ENCODE results near the gene ADIRF.
"Not testable (repeated sequence)": the region's sequence is repeated elsewhere in the genome, so short reads cannot be mapped to it uniquely, and the experiment has no call there.

Gene ADIRF

GRCh38 chr10:86946213-86947155, 21.8 kb upstream of the ADIRF start:
- in situ Hi-C loops (cut with HindIII; ENCODE audit: low sequenced_read_pairs), result no loop called here
- TF ChIP-seq CTCF (IDR thresholded peaks at IDR 0.05; ENCODE audit: low read depth, low read length), result no peak

DNA sequence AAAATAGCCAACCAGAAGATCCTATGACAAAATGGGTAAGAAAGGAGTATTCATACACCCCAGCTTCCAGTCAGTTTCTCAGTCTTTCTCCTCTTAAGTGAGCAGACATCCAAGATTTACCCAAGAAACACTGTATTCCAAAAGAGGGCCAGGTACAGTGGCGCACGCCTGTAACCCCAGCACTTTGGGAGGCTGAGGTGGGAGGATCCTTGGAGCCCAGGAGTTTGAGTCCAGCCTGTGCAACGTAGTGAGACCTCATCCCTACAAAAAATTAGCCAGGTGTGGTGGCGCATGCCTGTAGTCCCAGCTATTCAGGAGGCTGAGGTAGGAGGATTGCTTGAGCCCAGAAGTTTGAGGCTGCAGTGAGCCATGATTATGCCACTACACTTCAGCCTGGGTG, 20.5 kb upstream of the ADIRF start:
- DNase-seq (ENCODE audit: low read depth, low spot score); H3K4me3 ChIP-seq (ENCODE audit: low read depth, low read length); in situ Hi-C loops (cut with HindIII; ENCODE audit: low sequenced_read_pairs): not testable (repeated sequence)

More at GRCh38 chr10:86946213-86947155, 21.8 kb upstream of the ADIRF start:
- no peak overlapping the region for H3K4me3 ChIP-seq (ENCODE audit: low read depth, low read length)
- no peak for DNase-seq (ENCODE audit: low read depth, low spot score)

DNA sequence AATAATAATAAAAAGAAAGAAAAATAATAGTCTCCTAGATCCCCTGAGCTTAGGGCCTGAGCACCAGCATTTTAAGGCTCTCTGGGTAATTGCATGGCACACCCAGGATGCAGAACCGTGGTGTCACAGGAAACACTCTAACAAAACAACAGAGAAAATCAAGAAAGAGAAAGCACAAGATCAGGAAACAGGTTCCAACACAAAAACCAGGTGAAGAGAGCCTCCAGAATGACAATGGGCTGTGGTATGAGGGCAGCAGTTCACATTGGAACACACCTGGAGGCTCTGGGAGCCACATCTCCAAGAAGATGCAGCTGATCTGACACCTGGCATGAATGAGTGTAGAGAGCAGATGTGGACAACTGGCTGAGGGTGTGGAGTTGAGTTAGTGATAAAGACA, 17.9 kb upstream of the ADIRF start:
- no peak for DNase-seq (ENCODE audit: low read depth, low spot score)
- no peak overlapping the region for H3K4me3 ChIP-seq (ENCODE audit: low read depth, low read length)
- in situ Hi-C loops (cut with HindIII; ENCODE audit: low sequenced_read_pairs), result no loop called here
- no peak for TF ChIP-seq CTCF (IDR thresholded peaks at IDR 0.05; ENCODE audit: low read depth, low read length)

DNA sequence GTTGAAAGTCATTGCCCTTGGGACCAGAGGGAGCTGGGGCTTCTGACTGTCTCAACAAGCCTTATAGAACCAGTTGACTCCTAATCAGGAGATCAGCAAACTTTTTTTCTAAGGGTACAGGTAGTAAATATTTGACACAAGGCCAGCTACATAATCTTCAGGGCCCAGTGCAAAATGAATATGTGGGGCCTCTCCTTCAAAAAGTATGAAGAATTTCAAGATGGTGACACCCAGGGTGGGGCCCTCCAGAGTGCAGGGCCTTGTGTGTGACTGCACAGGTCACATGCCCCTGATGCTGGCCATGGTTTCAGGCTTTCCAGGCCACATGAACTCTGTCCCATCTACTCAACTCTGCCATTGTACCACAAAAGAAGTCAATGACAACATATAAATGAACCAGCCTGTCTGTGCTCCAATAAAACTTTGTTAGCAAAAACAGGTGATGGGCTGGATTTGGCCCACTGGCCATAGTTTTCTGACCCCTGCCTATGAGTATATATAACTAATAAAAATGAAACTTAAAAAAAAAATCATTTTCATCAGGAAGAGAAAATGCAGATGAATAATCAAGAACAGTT, 17.0 kb upstream of the ADIRF start:
- in situ Hi-C loops (cut with HindIII; ENCODE audit: low sequenced_read_pairs), result no loop called here
- no peak overlapping the region for H3K4me3 ChIP-seq (ENCODE audit: low read depth, low read length)
- DNase-seq (ENCODE audit: low read depth, low spot score), result no peak
- no peak for TF ChIP-seq CTCF (IDR thresholded peaks at IDR 0.05; ENCODE audit: low read depth, low read length)

DNA sequence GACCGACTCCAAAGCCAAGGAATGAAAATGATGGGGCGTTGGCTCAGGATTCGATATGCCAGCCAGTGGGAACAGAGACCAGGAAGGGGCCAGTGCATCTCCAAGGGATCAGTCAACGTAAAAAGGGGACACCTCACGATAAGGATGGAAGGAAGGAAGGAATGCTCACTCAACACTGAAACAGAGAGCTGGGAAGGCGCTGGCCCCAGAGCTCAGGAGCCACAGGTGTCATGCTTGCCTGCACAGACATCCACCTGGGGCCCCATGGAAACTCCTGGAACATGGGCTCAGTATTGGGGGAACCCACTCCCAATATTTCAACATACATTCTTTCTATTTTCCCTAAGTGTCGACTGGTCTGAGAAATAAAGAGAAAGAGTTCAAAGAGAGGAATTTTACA, 16.2 kb upstream of the ADIRF start:
- in situ Hi-C loops (cut with HindIII; ENCODE audit: low sequenced_read_pairs), result no loop called here

GRCh38 chr10:86952697-86953096, 15.6 kb upstream of the ADIRF start:
- DNase-seq (ENCODE audit: low read depth, low spot score); in situ Hi-C loops (cut with HindIII; ENCODE audit: low sequenced_read_pairs); H3K4me3 ChIP-seq (ENCODE audit: low read depth, low read length): not testable (repeated sequence)

More for the DNA sequence above, 16.2 kb upstream of the ADIRF start:
- no peak overlapping the region for H3K4me3 ChIP-seq (ENCODE audit: low read depth, low read length)
- DNase-seq (ENCODE audit: low read depth, low spot score), result no peak
- no peak for TF ChIP-seq CTCF (IDR thresholded peaks at IDR 0.05; ENCODE audit: low read depth, low read length)

DNA sequence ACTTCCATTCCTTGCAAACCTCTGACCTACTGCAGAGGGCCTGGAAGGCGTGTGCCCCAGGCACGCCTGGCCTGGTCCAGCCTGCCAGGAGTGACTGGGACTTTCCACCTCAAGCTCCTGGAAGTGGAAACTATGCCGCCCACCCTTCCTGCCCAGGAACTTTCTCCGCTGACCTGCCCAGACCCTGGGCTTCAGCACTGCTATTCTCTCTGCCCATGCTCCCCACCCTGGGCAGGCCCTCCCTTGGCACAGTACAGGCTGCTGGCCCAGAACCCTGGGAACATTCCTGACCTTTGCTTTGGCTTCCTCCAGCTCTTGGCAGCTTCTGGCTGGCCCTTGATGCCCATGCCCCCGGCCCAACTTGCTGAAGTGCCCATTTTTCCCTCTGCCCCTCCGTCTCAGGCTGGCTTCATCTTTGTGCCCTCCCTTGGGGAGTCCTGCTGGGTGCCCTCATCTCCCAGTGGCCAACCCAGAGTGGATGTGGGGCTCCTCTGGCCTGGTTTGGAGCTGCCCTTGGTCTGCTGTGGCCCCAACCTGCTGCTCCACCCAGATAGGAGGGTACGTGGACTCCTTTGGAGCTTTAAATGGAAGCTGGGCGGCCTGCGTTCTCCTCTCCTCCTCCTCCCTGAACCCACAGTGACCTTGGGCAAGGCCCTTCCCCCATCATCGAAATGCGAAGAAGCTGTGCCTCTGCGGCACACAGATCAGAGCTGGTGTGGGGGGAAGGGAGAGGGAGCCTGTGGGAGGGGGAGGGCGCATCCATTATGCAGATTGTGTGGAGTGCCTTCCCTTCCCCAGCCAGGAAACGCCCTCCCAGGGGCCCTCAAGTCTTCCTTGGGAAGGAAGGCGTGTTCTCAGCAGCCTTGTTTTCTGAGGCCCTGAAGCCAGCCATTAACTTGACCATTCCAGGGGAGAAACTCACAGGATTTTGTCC, 14.3 kb upstream of the ADIRF start:
- H3K4me3 ChIP-seq (ENCODE audit: low read depth, low read length), result no peak overlapping the region
- in situ Hi-C loops (cut with HindIII; ENCODE audit: low sequenced_read_pairs), result no loop called here
- DNase-seq (ENCODE audit: low read depth, low spot score), result peak; percentile 53
- no peak for TF ChIP-seq CTCF (IDR thresholded peaks at IDR 0.05; ENCODE audit: low read depth, low read length)

All from astrocyte of the spinal cord (primary cell).